ENCODE data around the gene DNLZ. TPM values are rescaled to one million over a fixed set of nuclear protein-coding genes. Genes with fewer than 3 reads are reported as not detected.

The DNLZ gene
- total and polyA plus RNA-seq, 2 of the 4 experiments (the other 2 are of a cell fraction): 2.0 to 11.4 TPM

DNA sequence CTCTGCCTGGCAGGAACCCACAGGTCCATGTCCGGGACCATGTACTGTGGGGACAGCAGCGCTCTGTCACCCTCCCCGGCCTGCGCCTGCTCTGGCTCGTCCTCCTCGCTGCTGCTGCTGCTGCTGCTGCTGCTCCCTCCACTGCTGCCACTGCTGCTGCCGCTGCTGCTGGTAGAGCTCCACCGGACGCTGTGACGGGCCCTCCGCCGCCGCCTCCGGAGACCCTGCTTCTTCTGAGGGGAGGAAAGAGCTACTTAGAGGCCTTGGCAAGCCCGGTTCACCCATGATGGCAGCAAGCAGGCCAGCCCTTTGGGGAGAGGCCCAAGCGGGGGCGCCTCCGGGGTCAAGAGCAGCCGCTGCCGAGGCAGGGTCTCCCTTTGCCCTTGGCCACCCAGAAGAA lies 19.9 kb upstream of the DNLZ start:
- H4K20me1 ChIP-seq (ENCODE audit: insufficient read depth, low read length): no peaks in the 10 kb centered on the region
- H3K23ac ChIP-seq (ENCODE audit: low read depth, low read length): no peak overlapping the region
- no peak overlapping the region for H3K4ac ChIP-seq (ENCODE audit: low read depth, low read length)
- no peaks in the 10 kb centered on the region for H3K27me3 ChIP-seq (ENCODE audit: control insufficient read depth, insufficient read depth, low read length)
- no CpG with 5 or more reads among the region's 20 CpGs for WGBS, 2 experiments (ENCODE audit: extremely low coverage in 2 of 2, insufficient read length in 1 of 2)
- H2AK5ac ChIP-seq (ENCODE audit: low read depth, low read length): no peak overlapping the region
- H2AK9ac ChIP-seq (replicated peaks; ENCODE audit: low read depth, low read length, poor library complexity): no peak overlapping the region
- H4K8ac ChIP-seq (ENCODE audit: low read depth in 2 of 2, low read length in 2 of 2): no peak overlapping the region
- H3K9me3 ChIP-seq (ENCODE audit: control insufficient read depth, insufficient read depth, low read length): no peaks in the 10 kb centered on the region
- H3K4me2 ChIP-seq (ENCODE audit: low read depth, low read length): no peak overlapping the region
- no peak overlapping the region for H4K5ac ChIP-seq (ENCODE audit: low read depth, low read length)
- no peaks in the 10 kb centered on the region for H3K4me1 ChIP-seq (ENCODE audit: control insufficient read depth, insufficient read depth, low read length)
- dilution Hi-C loops (cut with HindIII; ENCODE audit: low sequenced_read_pairs, unreplicated experiment): no loop called here
- H3K9me1 ChIP-seq (ENCODE audit: insufficient read depth, low read length): no peaks in the 10 kb centered on the region
- H3K27ac ChIP-seq (ENCODE audit: insufficient read depth, low read length): no peak overlapping the region
- CTCF ChIA-PET: no interaction called here
- no peak overlapping the region for H3K14ac ChIP-seq (replicated peaks; ENCODE audit: low read depth, low read length)
- ATAC-seq (ENCODE audit: low read depth) (no peak), DNase-seq (no peak)
- H2AFZ ChIP-seq (replicated peaks; ENCODE audit: low read length, poor library complexity): no peak overlapping the region
- no peak overlapping the region for H2BK120ac ChIP-seq (ENCODE audit: low read depth, low read length)
- no peak overlapping the region for H3K4me3 ChIP-seq (ENCODE audit: insufficient read depth, low read depth, low read length)
- no peak overlapping the region for H2BK20ac ChIP-seq (ENCODE audit: low read depth, low read length)
- in situ Hi-C loops (cut with MboI; ENCODE audit: low sequenced_read_pairs): no loop called here
- H2BK5ac ChIP-seq (ENCODE audit: low read depth, low read length, poor library complexity, severe bottlenecking): no peak overlapping the region
- H4K91ac ChIP-seq (ENCODE audit: insufficient read depth, low read depth, low read length): no peak overlapping the region
- no peak overlapping the region for H3K18ac ChIP-seq (ENCODE audit: low read depth, low read length)
- H3K79me1 ChIP-seq (ENCODE audit: low read depth in 1 of 2, low read length in 2 of 2): no peaks in the 10 kb centered on the region; a peak in 1 of 4 replicates
- intact Hi-C loops (cut with micrococcal nuclease): no loop called here
- no TSS peak for BruUV-seq (replicated peaks)
- H3K56ac ChIP-seq (ENCODE audit: extremely low read depth, insufficient read depth, low read length): no peak overlapping the region
- TF ChIP-seq BHLHE40 (IDR thresholded peaks at IDR 0.05; ENCODE audit: low read depth, low read length) (no peak), MAZ (IDR thresholded peaks at IDR 0.05; ENCODE audit: borderline replicate concordance, low read depth, low read length) (no peak), MXI1 (IDR thresholded peaks at IDR 0.05; ENCODE audit: borderline replicate concordance, low read depth, low read length) (no peak), CEBPB (IDR thresholded peaks at IDR 0.05; ENCODE audit: low read depth, low read length) (no peak), MAFK (IDR thresholded peaks at IDR 0.05; ENCODE audit: low read depth, low read length) (no peak), CHD1 (IDR thresholded peaks at IDR 0.05; ENCODE audit: low read depth, low read length) (no peak), RCOR1 (IDR thresholded peaks at IDR 0.05; ENCODE audit: insufficient replicate concordance, low read length) (no peak), RAD21 (IDR thresholded peaks at IDR 0.05; ENCODE audit: low read length) (no peak)
- TF ChIP-seq, protein P1, sequence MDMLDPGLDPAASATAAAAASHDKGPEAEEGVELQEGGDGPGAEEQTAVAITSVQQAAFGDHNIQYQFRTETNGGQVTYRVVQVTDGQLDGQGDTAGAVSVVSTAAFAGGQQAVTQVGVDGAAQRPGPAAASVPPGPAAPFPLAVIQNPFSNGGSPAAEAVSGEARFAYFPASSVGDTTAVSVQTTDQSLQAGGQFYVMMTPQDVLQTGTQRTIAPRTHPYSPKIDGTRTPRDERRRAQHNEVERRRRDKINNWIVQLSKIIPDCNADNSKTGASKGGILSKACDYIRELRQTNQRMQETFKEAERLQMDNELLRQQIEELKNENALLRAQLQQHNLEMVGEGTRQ (IDR thresholded peaks at IDR 0.05; ENCODE audit: low read depth, low read length): no peak
- TF ChIP-seq, protein P2, sequence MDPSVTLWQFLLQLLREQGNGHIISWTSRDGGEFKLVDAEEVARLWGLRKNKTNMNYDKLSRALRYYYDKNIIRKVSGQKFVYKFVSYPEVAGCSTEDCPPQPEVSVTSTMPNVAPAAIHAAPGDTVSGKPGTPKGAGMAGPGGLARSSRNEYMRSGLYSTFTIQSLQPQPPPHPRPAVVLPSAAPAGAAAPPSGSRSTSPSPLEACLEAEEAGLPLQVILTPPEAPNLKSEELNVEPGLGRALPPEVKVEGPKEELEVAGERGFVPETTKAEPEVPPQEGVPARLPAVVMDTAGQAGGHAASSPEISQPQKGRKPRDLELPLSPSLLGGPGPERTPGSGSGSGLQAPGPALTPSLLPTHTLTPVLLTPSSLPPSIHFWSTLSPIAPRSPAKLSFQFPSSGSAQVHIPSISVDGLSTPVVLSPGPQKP (IDR thresholded peaks at IDR 0.05; ENCODE audit: borderline replicate concordance, low read depth, low read length): no peak
- TF ChIP-seq, protein P3, sequence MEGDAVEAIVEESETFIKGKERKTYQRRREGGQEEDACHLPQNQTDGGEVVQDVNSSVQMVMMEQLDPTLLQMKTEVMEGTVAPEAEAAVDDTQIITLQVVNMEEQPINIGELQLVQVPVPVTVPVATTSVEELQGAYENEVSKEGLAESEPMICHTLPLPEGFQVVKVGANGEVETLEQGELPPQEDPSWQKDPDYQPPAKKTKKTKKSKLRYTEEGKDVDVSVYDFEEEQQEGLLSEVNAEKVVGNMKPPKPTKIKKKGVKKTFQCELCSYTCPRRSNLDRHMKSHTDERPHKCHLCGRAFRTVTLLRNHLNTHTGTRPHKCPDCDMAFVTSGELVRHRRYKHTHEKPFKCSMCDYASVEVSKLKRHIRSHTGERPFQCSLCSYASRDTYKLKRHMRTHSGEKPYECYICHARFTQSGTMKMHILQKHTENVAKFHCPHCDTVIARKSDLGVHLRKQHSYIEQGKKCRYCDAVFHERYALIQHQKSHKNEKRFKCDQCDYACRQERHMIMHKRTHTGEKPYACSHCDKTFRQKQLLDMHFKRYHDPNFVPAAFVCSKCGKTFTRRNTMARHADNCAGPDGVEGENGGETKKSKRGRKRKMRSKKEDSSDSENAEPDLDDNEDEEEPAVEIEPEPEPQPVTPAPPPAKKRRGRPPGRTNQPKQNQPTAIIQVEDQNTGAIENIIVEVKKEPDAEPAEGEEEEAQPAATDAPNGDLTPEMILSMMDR (conservative IDR thresholded peaks at IDR 0.05; ENCODE audit: low read depth, low read length): no peak
- H2BK15ac ChIP-seq (ENCODE audit: low read depth, low read length): no peak overlapping the region
- H3K9ac ChIP-seq (ENCODE audit: low read depth, low read length): no peak overlapping the region
- H3K36me3 ChIP-seq (ENCODE audit: control insufficient read depth, insufficient read depth, low read length): peaks cover 72% of the 10 kb centered on the region
- POLR2A ChIA-PET (ENCODE audit: unreplicated experiment): no interaction called here
